Smooth muscle cell (in vitro differentiated cells): ENCODE measurements around the gene HEXIM2. TPM values are rescaled to one million over a fixed set of nuclear protein-coding genes. Genes with fewer than 3 reads are reported as not detected.

ENCODE experiments used
- DNase-seq: peaks from one replicate; lab custom pipeline; 2025; ENCODE audit not compliant: unreplicated experiment; lab: John Stamatoyannopoulos, UW
- H2AFZ ChIP-seq: fragments of 200-600 bp; sonication (generic); 2 replicates; pipeline ENCODE4 v1.6.0; 2016; ENCODE audit warnings: antibody characterized with exemption, low read depth, mild to moderate bottlenecking
- H3F3A ChIP-seq: fragments of 200-600 bp; sonication (generic); 2 replicates; pipeline ENCODE4 v1.6.0; 2017; ENCODE audit warnings: antibody characterized with exemption, low read depth
- H3K27ac ChIP-seq: fragments of 200-600 bp; sonication (generic); 2 replicates; pipeline ENCODE4 v1.5.1; 2016; ENCODE audit warnings: low read depth, mild to moderate bottlenecking
- H3K27me3 ChIP-seq: fragments of 200-600 bp; sonication (generic); 2 replicates; pipeline ENCODE4 v1.6.1; 2016; ENCODE audit warnings: low read depth, mild to moderate bottlenecking
- H3K36me3 ChIP-seq: fragments of 200-600 bp; sonication (generic); 2 replicates; pipeline ENCODE4 v1.5.1; 2016; ENCODE audit warnings: low read depth
- H3K4me1 ChIP-seq: fragments of 200-600 bp; sonication (generic); 2 replicates; pipeline ENCODE4 v1.5.1; 2016; ENCODE audit warnings: low read depth
- H3K4me2 ChIP-seq: fragments of 200-600 bp; sonication (generic); 2 replicates; pipeline ENCODE4 v1.6.0; 2016; ENCODE audit warnings: mild to moderate bottlenecking
- H3K4me3 ChIP-seq: fragments of 200-600 bp; sonication (generic); 2 replicates; pipeline ENCODE4 v1.5.1; 2016; ENCODE audit warnings: mild to moderate bottlenecking
- H3K79me2 ChIP-seq: fragments of 200-600 bp; sonication (generic); 2 replicates; pipeline ENCODE4 v1.6.0; 2016; ENCODE audit warnings: low read depth, mild to moderate bottlenecking
- H3K9ac ChIP-seq: fragments of 200-600 bp; sonication (generic); 2 replicates; pipeline ENCODE4 v1.6.0; 2016; ENCODE audit warnings: low read depth
- H3K9me3 ChIP-seq: fragments of 200-600 bp; sonication (generic); replicated peaks from 2 replicates; pipeline ENCODE4 v1.5.1; 2016; ENCODE audit warnings: low read depth
- H4K20me1 ChIP-seq: fragments of 200-600 bp; sonication (generic); 2 replicates; pipeline ENCODE4 v1.6.0; 2016; ENCODE audit warnings: low read depth
- WGBS: methylation state at CpG from one replicate; pipeline ENCODE4 v1.1.7; 2016; ENCODE audit warnings: low lambda C conversion rate; 5-methylcytosine and 5-hydroxymethylcytosine counted together
- polyA plus RNA-seq: library from polyadenylated mRNA; unstranded; fragments of >200 nt; fragmentation: Nextera tagmentation; extraction: Ambion mirVana; gene quantifications from 2 replicates; pipeline ENCODE4 v1.2.1, GENCODE V29; 2016
- total RNA-seq: library from RNA; depleted of rRNA; stranded (reverse); fragments of >200 nt; gene quantifications from 2 replicates; pipeline ENCODE4 v1.2.3, GENCODE V29; 2014
- TF ChIP-seq, protein P1 (sequence below): fragments of 200-600 bp; sonication (generic); IDR thresholded peaks from 2 replicates; pipeline ENCODE4 v1.5.1; 2017; ENCODE audit warnings: borderline replicate concordance, mild to moderate bottlenecking, antibody characterized with exemption; ENCODE audit not compliant: insufficient read depth, poor library complexity, severe bottlenecking

HEXIM2 gene
- total and polyA plus RNA-seq, 2 experiments from 2014 or later, result 3.4 to 6.8 TPM

DNA sequence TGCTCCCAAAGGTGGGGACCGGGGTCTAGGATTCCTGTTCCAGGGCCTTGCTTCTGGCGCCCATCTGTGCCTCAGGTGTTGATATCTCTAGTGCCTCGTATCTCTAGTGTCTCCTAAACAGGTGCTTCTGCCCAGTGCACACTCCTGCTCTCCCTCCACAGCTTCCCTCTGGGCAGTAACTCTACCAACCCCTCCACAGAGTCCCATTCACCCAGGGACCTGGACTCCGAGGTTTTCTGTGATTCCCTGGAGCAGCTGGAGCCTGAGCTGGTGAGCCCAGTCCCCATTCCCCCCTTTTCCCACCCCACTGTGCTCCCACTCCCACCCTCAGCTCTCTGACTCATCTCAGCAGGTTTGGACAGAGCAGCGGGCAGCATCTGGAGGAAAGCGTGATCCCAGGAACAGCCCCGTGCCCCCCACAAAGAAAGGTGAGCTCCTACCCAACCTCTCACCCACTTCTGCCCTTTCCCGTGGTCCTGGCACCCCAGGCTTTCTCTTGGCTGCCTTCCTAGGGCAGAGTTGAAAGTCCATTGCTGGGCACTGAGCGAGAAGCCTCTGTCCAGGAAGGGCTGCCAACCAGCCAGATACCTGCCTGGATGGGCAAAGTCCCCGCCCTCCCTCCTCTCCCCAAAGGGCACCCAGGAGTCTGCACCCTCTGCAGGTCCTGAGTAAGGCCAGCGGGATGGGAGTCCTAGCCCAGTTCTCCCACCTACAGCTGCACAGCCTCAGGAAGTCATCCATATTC is 23.9 kb upstream of the HEXIM2 start:
- no peak overlapping the region for H3K4me2 ChIP-seq
- no peaks in the 10 kb centered on the region for H3K27me3 ChIP-seq
- WGBS, result 96% methylated on average over 10 of the region's 11 CpGs
- H3K4me1 ChIP-seq, result peaks cover 4% of the 10 kb centered on the region
- H3K4me3 ChIP-seq, result no peak overlapping the region
- H4K20me1 ChIP-seq, result no peaks in the 10 kb centered on the region
- H3K79me2 ChIP-seq, result no peaks in the 10 kb centered on the region
- H3K9ac ChIP-seq, result no peak overlapping the region
- no peaks in the 10 kb centered on the region for H3K36me3 ChIP-seq
- no peaks in the 10 kb centered on the region for H3K9me3 ChIP-seq
- no peak for DNase-seq
- no peak overlapping the region for H3K27ac ChIP-seq
- no peak overlapping the region for H2AFZ ChIP-seq
- TF ChIP-seq, protein P1, sequence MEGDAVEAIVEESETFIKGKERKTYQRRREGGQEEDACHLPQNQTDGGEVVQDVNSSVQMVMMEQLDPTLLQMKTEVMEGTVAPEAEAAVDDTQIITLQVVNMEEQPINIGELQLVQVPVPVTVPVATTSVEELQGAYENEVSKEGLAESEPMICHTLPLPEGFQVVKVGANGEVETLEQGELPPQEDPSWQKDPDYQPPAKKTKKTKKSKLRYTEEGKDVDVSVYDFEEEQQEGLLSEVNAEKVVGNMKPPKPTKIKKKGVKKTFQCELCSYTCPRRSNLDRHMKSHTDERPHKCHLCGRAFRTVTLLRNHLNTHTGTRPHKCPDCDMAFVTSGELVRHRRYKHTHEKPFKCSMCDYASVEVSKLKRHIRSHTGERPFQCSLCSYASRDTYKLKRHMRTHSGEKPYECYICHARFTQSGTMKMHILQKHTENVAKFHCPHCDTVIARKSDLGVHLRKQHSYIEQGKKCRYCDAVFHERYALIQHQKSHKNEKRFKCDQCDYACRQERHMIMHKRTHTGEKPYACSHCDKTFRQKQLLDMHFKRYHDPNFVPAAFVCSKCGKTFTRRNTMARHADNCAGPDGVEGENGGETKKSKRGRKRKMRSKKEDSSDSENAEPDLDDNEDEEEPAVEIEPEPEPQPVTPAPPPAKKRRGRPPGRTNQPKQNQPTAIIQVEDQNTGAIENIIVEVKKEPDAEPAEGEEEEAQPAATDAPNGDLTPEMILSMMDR, result no peak
- no peaks in the 10 kb centered on the region for H3F3A ChIP-seq

DNA sequence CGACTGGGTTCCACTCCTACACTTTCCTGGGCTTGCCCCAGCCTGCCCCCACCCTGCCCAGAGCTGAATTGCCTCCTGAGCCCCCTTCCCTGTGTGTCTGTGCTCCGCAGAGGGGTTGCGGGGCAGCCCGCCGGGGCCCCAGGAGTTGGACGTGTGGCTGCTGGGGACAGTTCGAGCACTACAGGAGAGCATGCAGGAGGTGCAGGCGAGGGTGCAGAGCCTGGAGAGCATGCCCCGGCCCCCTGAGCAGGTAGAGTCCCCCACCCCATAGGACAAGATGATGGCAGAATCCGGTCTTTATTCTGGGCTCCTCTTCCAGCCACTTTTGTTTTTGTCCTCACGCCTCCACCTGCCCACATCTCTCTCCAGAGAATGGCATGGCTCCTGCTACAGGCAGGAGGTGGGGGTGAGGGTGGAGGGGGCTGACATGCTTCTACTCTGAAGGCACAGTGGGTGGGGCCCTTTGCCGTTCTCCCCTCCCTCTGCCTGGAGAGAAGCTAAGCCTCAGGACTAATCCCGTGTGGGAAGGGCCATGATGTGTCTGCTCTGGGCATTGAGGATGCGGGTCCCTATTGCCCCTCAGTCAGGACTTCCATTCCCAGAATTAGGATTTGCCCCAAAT is 22.7 kb upstream of the HEXIM2 start:
- Histone ChIP-seq H3K27ac (no peak overlapping the region), H3F3A (no peaks in the 10 kb centered on the region), H2AFZ (no peak overlapping the region), H3K9me3 (no peaks in the 10 kb centered on the region), H3K27me3 (no peaks in the 10 kb centered on the region), H3K9ac (no peak overlapping the region), H4K20me1 (no peaks in the 10 kb centered on the region), H3K4me1 (peaks cover 11% of the 10 kb centered on the region), H3K79me2 (no peaks in the 10 kb centered on the region), H3K4me2 (no peak overlapping the region), H3K4me3 (no peak overlapping the region), H3K36me3 (no peaks in the 10 kb centered on the region)
- TF ChIP-seq, protein P1, result no peak
- no peak for DNase-seq
- WGBS, result 58% methylated on average over 5 of the region's 14 CpGs

DNA sequence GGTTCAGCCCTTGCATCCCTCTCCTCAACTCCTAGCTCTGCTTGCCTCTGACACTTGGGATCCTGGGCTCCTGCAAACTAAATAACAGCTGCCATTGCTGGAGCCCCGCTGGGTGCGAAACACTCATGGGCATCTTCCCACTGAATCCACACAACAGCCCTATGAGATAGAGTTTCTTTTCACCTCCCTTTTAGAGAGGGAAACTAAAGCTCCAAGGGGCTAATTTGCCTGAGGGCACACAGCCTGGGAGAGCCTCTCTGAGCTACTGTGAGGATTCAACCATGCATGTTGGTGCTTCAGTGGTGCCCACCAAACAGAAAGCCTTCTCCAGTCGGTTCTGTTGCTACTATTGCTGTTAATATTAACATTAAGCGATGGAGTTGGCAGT is 22.1 kb upstream of the HEXIM2 start:
- WGBS, result 93% methylated on average over 4 of the region's 4 CpGs

More for the DNA sequence above, 22.1 kb upstream of the HEXIM2 start:
- peaks cover 11% of the 10 kb centered on the region for H3K4me1 ChIP-seq
- H3F3A ChIP-seq, result no peaks in the 10 kb centered on the region
- H3K27ac ChIP-seq, result no peak overlapping the region
- no peaks in the 10 kb centered on the region for H3K36me3 ChIP-seq
- H3K9me3 ChIP-seq, result no peaks in the 10 kb centered on the region
- no peak overlapping the region for H3K4me2 ChIP-seq
- TF ChIP-seq, protein P1, result no peak
- H2AFZ ChIP-seq, result no peak overlapping the region
- H3K9ac ChIP-seq, result no peak overlapping the region
- H3K4me3 ChIP-seq, result no peak overlapping the region
- no peak for DNase-seq
- H3K27me3 ChIP-seq, result no peaks in the 10 kb centered on the region
- H4K20me1 ChIP-seq, result no peaks in the 10 kb centered on the region
- no peaks in the 10 kb centered on the region for H3K79me2 ChIP-seq
